NCI-H1105 treated with DMSO at 0.1 percent for 48 hours (cell line): ENCODE measurements around the gene CPN2.
A peak's percentile ranks its signal among the peaks of the same experiment; 100 is the strongest.

Experiments
- DNase-seq: peaks from one replicate; lab custom pipeline; 2025; lab: John Stamatoyannopoulos, UW

Gene CPN2

GRCh38 chr3:194352667-194353246 is 1.6 kb upstream of the CPN2 start:
- no peak for DNase-seq

GRCh38 chr3:194351952-194352536 is 916 bp upstream of the CPN2 start:
- DNase-seq = no peak

GRCh38 chr3:194350726-194351071 is 429 bp downstream of the CPN2 start:
- DNase-seq = no peak

GRCh38 chr3:194348354-194348753 is 2.8 kb downstream of the CPN2 start:
- DNase-seq = no peak

GRCh38 chr3:194346621-194347020 is 4.5 kb downstream of the CPN2 start:
- no peak for DNase-seq

- no peak for DNase-seq
Observed at GRCh38 chr3:194346035-194346434, 5.1 kb downstream of the CPN2 start.

GRCh38 chr3:194344012-194344411 is 7.1 kb downstream of the CPN2 start:
- DNase-seq = peak; percentile 48

- no peak for DNase-seq
Observed at GRCh38 chr3:194343561-194343893, 7.6 kb downstream of the CPN2 start.

GRCh38 chr3:194342861-194343560 is 8.1 kb downstream of the CPN2 start:
- no peak for DNase-seq

- no peak for DNase-seq
Observed at GRCh38 chr3:194340757-194341400, 10.2 kb downstream of the CPN2 start.

GRCh38 chr3:194339840-194340239 is 11.3 kb downstream of the CPN2 start:
- no peak for DNase-seq

GRCh38 chr3:194339356-194339755 is 11.8 kb downstream of the CPN2 start:
- no peak for DNase-seq

GRCh38 chr3:194337965-194338753 is 13.0 kb downstream of the CPN2 start:
- DNase-seq = no peak

- no peak for DNase-seq
Observed at GRCh38 chr3:194336601-194337355, 14.3 kb downstream of the CPN2 start.

- DNase-seq = no peak
Observed at GRCh38 chr3:194333981-194334320, 17.2 kb downstream of the CPN2 start.

- no peak for DNase-seq
Observed at GRCh38 chr3:194333212-194333980, 17.7 kb downstream of the CPN2 start.

- no peak for DNase-seq
Observed at GRCh38 chr3:194332858-194333211, 18.3 kb downstream of the CPN2 start.

GRCh38 chr3:194330579-194330978 is 20.5 kb downstream of the CPN2 start:
- no peak for DNase-seq

GRCh38 chr3:194330160-194330559 is 21.0 kb downstream of the CPN2 start:
- no peak for DNase-seq

- DNase-seq = no peak
Observed at GRCh38 chr3:194329583-194329965, 21.6 kb downstream of the CPN2 start.

- DNase-seq = no peak
Observed at GRCh38 chr3:194328942-194329582, 22.1 kb downstream of the CPN2 start.
